WTC11 (cell line): ENCODE data around the gene MRFAP1. TPM values are rescaled to one million over a fixed set of nuclear protein-coding genes. Genes with fewer than 3 reads are reported as not detected.

Experiments used
- ATAC-seq: fragments of 200-7000 bp; cut with Tn5 transposase; 2 replicates; pipeline ENCODE4 v1.10.0; 2021; ENCODE audit warnings: mild to moderate bottlenecking, moderate library complexity
- Bru-seq: library from RNA; stranded (reverse); fragments of 400-500 nt; gene quantifications from one replicate; lab custom pipeline; 2021; lab: Mats Ljungman, UMichigan
- CTCF ChIA-PET: fragments of 300-600 bp; sonication (Branson Sonifier 250); formaldehyde crosslinking; loops from one replicate; lab custom pipeline; 2021; ENCODE audit warnings: antibody characterized with exemption; lab: Charles Lee
- POLR2A ChIA-PET: fragments of 350-600 bp; sonication (Branson Sonifier 250); formaldehyde crosslinking; loops from one replicate; lab custom pipeline; 2021; ENCODE audit warnings: antibody characterized with exemption; lab: Charles Lee
- DNase-seq: peaks from one replicate; pipeline ENCODE4 v3.0.0; 2021; ENCODE audit warnings: low spot score
- H3K27ac Mint-ChIP-seq: 2 replicates; pipeline ENCODE4 v1.8.0; 2021; ENCODE audit warnings: mixed read lengths
- H3K27me3 Mint-ChIP-seq: 2 replicates; pipeline ENCODE4 v1.8.0; 2021; ENCODE audit warnings: low read depth, mild to moderate bottlenecking, moderate library complexity, mixed read lengths
- H3K36me3 Mint-ChIP-seq: 2 replicates; pipeline ENCODE4 v1.8.0; 2021; ENCODE audit warnings: mixed read lengths
- H3K4me1 Mint-ChIP-seq: 2 replicates; pipeline ENCODE4 v1.8.0; 2022; ENCODE audit warnings: mixed read lengths
- H3K4me3 Mint-ChIP-seq: 2 replicates; pipeline ENCODE4 v1.8.0; 2021; ENCODE audit warnings: mild to moderate bottlenecking, moderate library complexity, mixed read lengths
- H3K9me3 Mint-ChIP-seq: 2 replicates; pipeline ENCODE4 v1.8.0; 2021; ENCODE audit warnings: mixed read lengths
- ATF1 ChIP-seq: sonication (generic); formaldehyde crosslinking; IDR thresholded peaks from 2 replicates; pipeline ENCODE4 v1.8.1; 2023; ENCODE audit warnings: mild to moderate bottlenecking, moderate library complexity, missing genetic modification reagents
- CREM ChIP-seq: sonication (generic); formaldehyde crosslinking; IDR thresholded peaks from 2 replicates; pipeline ENCODE4 v1.8.1; 2022; ENCODE audit warnings: mild to moderate bottlenecking, missing genetic modification reagents, moderate library complexity
- E2F5 ChIP-seq: sonication (generic); formaldehyde crosslinking; IDR thresholded peaks from 2 replicates; pipeline ENCODE4 v1.8.1; 2022; ENCODE audit warnings: mild to moderate bottlenecking, moderate library complexity, missing genetic modification reagents
- EMX1 ChIP-seq: fragments of 250-450 bp; sonication (Bioruptor Pico); IDR thresholded peaks from 2 replicates; pipeline ENCODE4 v1.8.0; 2021; ENCODE audit warnings: mild to moderate bottlenecking
- MYBL2 ChIP-seq: sonication (generic); formaldehyde crosslinking; IDR thresholded peaks from 2 replicates; pipeline ENCODE4 v1.8.1; 2023; ENCODE audit warnings: mild to moderate bottlenecking, moderate library complexity, missing genetic modification reagents
- PRDM15 ChIP-seq: sonication (generic); formaldehyde crosslinking; IDR thresholded peaks from 2 replicates; pipeline ENCODE4 v1.8.0; 2022; ENCODE audit warnings: missing genetic modification reagents
- SP1 ChIP-seq: sonication (generic); formaldehyde crosslinking; conservative IDR thresholded peaks from 2 replicates; pipeline ENCODE4 v1.8.1; 2022; ENCODE audit warnings: missing genetic modification reagents
- TEAD1 ChIP-seq: sonication (generic); formaldehyde crosslinking; IDR thresholded peaks from 2 replicates; pipeline ENCODE4 v1.8.0; 2022; ENCODE audit warnings: mild to moderate bottlenecking, missing genetic modification reagents
- ZNF219 ChIP-seq: sonication (generic); formaldehyde crosslinking; IDR thresholded peaks from 2 replicates; pipeline ENCODE4 v1.8.0; 2023; ENCODE audit warnings: missing genetic modification reagents, mild to moderate bottlenecking, borderline replicate concordance
- ZNF281 ChIP-seq: sonication (generic); formaldehyde crosslinking; IDR thresholded peaks from 2 replicates; pipeline ENCODE4 v1.8.0; 2023; ENCODE audit warnings: mild to moderate bottlenecking, missing genetic modification reagents
- ZNF396 ChIP-seq: fragments of 250-450 bp; sonication (Bioruptor Pico); IDR thresholded peaks from 2 replicates; pipeline ENCODE4 v1.8.0; 2021; ENCODE audit warnings: mild to moderate bottlenecking, moderate library complexity, borderline replicate concordance
- long read RNA-seq, 3 experiments: library from RNA in 1 of 3; library from capped mRNA in 1 of 3; library from polyadenylated mRNA in 1 of 3; unstranded in 2 of 3; stranded (forward) in 1 of 3; transcript quantifications; one replicate each; pipeline ENCODE4 v2.0.0, GENCODE V29; 2021
- total RNA-seq: library from RNA; stranded (reverse); gene quantifications from 3 replicates; pipeline ENCODE4 v1.2.3, GENCODE V29; 2021
- TF ChIP-seq, protein P1 (sequence below): sonication (generic); formaldehyde crosslinking; IDR thresholded peaks from 2 replicates; pipeline ENCODE4 v1.8.1; 2023; ENCODE audit warnings: mild to moderate bottlenecking, moderate library complexity, missing genetic modification reagents
- TF ChIP-seq, protein P2 (sequence below): sonication (generic); formaldehyde crosslinking; IDR thresholded peaks from 2 replicates; pipeline ENCODE4 v1.8.0; 2022; ENCODE audit warnings: mild to moderate bottlenecking, missing genetic modification reagents
- TF ChIP-seq, protein P3 (sequence below): fragments of 250-450 bp; sonication (Bioruptor Pico); IDR thresholded peaks from 2 replicates; pipeline ENCODE4 v1.9.0; 2021; ENCODE audit warnings: moderate library complexity, mild to moderate bottlenecking, inconsistent platforms, borderline replicate concordance
- TF ChIP-seq, protein P4 (sequence below): sonication (generic); formaldehyde crosslinking; IDR thresholded peaks from 2 replicates; pipeline ENCODE4 v1.8.1; 2023; ENCODE audit warnings: mild to moderate bottlenecking, missing genetic modification reagents, moderate library complexity
- TF ChIP-seq, protein P5 (sequence below): fragments of 250-450 bp; sonication (Bioruptor Pico); conservative IDR thresholded peaks from 2 replicates; pipeline ENCODE4 v1.9.0; 2021; ENCODE audit warnings: mild to moderate bottlenecking

Gene MRFAP1
- total RNA-seq: 296 to 319 TPM (median 303 TPM) in 3 replicates
- percentile 99 among the genes with signal in this experiment for Bru-seq, nascent RNA
- long read RNA-seq, experiment 1, transcript MRFAP1-201 (3 exons, 2,049 nt): minor isoform, 113 of 253 reads
- long read RNA-seq, experiment 1, transcript MRFAP1-204 (1 exons, 1,982 nt): minor isoform, 23 of 253 reads
- long read RNA-seq, experiment 1, transcript MRFAP1-202 (2 exons, 1,584 nt): major isoform, 117 of 253 reads
- long read RNA-seq, experiment 1, partial matches to known transcripts: 0 of 253 reads
- long read RNA-seq, experiment 1, other reads (novel, unspliced or antisense): 0 of 253 reads
- long read RNA-seq, experiment 2, transcript MRFAP1-202 (2 exons, 1,584 nt): major isoform, 436 of 498 reads
- long read RNA-seq, experiment 2, transcript MRFAP1-204 (1 exons, 1,982 nt): minor isoform, 51 of 498 reads
- long read RNA-seq, experiment 2, transcript MRFAP1-201 (3 exons, 2,049 nt): minor isoform, 6 of 498 reads
- long read RNA-seq, experiment 2, partial matches to known transcripts: 0 of 498 reads
- long read RNA-seq, experiment 2, other reads (novel, unspliced or antisense): 5 of 498 reads
- long read RNA-seq, experiment 3, transcript MRFAP1-204 (1 exons, 1,982 nt): minor isoform, 5 of 491 reads
- long read RNA-seq, experiment 3, transcript MRFAP1-202 (2 exons, 1,584 nt): minor isoform, 202 of 491 reads
- long read RNA-seq, experiment 3, transcript MRFAP1-201 (3 exons, 2,049 nt): major isoform, 282 of 491 reads
- long read RNA-seq, experiment 3, partial matches to known transcripts: 0 of 491 reads
- long read RNA-seq, experiment 3, other reads (novel, unspliced or antisense): 1 of 491 reads

GRCh38 chr4:6640292-6641163 is at the start of gene MRFAP1:
MRFAP1 (plus strand) TSS chr4:6640685; CDS start chr4:6640863, 178 bp downstream.
- POLR2A ChIA-PET: interaction anchor here (1.0 kb wide), 1 partner anchor 33 kb away, joined by 8 read pairs; a partner anchor contains a TSS
- TF ChIP-seq, protein P1, sequence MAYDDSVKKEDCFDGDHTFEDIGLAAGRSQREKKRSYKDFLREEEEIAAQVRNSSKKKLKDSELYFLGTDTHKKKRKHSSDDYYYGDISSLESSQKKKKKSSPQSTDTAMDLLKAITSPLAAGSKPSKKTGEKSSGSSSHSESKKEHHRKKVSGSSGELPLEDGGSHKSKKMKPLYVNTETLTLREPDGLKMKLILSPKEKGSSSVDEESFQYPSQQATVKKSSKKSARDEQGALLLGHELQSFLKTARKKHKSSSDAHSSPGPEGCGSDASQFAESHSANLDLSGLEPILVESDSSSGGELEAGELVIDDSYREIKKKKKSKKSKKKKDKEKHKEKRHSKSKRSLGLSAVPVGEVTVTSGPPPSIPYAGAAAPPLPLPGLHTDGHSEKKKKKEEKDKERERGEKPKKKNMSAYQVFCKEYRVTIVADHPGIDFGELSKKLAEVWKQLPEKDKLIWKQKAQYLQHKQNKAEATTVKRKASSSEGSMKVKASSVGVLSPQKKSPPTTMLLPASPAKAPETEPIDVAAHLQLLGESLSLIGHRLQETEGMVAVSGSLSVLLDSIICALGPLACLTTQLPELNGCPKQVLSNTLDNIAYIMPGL: peak; percentile 52
- TF ChIP-seq, protein P2, sequence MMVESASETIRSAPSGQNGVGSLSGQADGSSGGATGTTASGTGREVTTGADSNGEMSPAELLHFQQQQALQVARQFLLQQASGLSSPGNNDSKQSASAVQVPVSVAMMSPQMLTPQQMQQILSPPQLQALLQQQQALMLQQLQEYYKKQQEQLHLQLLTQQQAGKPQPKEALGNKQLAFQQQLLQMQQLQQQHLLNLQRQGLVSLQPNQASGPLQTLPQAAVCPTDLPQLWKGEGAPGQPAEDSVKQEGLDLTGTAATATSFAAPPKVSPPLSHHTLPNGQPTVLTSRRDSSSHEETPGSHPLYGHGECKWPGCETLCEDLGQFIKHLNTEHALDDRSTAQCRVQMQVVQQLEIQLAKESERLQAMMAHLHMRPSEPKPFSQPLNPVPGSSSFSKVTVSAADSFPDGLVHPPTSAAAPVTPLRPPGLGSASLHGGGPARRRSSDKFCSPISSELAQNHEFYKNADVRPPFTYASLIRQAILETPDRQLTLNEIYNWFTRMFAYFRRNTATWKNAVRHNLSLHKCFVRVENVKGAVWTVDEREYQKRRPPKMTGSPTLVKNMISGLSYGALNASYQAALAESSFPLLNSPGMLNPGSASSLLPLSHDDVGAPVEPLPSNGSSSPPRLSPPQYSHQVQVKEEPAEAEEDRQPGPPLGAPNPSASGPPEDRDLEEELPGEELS (CRISPR knock-in tag): 0 out of 2 replicates have a peak, but pooled peaks have one; percentile 39
- TF ChIP-seq PRDM15 (CRISPR knock-in tag): 0 out of 2 replicates have a peak, but pooled peaks have one; percentile 8
- TF ChIP-seq, protein P3, sequence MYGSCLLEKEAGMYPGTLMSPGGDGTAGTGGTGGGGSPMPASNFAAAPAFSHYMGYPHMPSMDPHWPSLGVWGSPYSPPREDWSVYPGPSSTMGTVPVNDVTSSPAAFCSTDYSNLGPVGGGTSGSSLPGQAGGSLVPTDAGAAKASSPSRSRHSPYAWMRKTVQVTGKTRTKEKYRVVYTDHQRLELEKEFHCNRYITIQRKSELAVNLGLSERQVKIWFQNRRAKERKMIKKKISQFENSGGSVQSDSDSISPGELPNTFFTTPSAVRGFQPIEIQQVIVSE: no peak
- 0 out of 2 replicates have a peak, but pooled peaks have one; percentile 29 for TF ChIP-seq MYBL2 (CRISPR knock-in tag)
- 0 out of 2 replicates have a peak, but pooled peaks have one; percentile 63 for TF ChIP-seq ATF1 (CRISPR knock-in tag)
- TF ChIP-seq ZNF396 (CRISPR knock-in tag): no peak
- TF ChIP-seq ZNF281 (CRISPR knock-in tag): peak; percentile 13; the same call in 1 of the 2 replicates
- 0 out of 2 replicates have a peak, but pooled peaks have one; percentile 52 for TF ChIP-seq TEAD1 (CRISPR knock-in tag)
- no peak for TF ChIP-seq ZNF219 (CRISPR knock-in tag)
- TF ChIP-seq E2F5: peak; percentile 42
- TF ChIP-seq, protein P4, sequence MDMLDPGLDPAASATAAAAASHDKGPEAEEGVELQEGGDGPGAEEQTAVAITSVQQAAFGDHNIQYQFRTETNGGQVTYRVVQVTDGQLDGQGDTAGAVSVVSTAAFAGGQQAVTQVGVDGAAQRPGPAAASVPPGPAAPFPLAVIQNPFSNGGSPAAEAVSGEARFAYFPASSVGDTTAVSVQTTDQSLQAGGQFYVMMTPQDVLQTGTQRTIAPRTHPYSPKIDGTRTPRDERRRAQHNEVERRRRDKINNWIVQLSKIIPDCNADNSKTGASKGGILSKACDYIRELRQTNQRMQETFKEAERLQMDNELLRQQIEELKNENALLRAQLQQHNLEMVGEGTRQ (CRISPR knock-in tag): no peak
- peak; percentile 64 for TF ChIP-seq SP1 (CRISPR knock-in tag)
- TF ChIP-seq EMX1 (CRISPR knock-in tag): no peak
- TF ChIP-seq CREM (CRISPR knock-in tag): no peak
- TF ChIP-seq, protein P5, sequence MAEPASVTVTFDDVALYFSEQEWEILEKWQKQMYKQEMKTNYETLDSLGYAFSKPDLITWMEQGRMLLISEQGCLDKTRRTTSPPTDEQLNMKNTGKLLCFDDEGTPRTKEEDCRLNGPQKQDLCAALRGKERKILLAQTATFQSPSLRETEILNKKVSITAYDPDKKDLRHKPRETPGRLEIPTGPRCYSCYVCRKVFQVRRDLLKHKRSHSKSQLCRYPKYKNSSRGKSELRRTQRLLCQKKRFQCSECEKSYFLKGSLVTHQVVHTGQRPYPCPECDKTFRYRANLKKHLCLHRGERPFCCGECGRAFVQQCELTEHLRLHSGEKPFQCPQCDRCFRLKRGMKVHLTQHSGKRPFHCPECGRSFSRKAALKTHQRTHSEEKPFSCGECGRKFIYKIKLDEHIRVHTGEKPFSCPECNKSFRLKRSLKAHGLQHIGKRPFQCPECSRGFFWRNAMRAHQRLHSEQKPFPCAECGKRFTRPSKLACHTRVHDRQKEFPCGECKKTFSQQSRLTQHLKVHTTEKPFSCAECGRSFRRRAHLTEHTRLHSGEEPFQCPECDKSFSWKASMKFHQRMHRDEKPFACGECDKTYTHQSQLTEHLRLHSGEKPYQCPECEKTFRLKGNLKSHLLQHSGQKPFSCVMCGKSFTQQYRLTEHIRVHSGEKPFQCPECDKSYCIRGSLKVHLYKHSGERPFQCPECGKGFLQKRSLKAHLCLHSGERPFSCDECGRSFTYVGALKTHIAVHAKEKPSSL (CRISPR knock-in tag): no peak

More at GRCh38 chr4:6640292-6641163, at the start of gene MRFAP1:
- Mint-ChIP-seq H3K36me3 (peaks cover 26% of the 10 kb centered on the region), H3K27ac (peak within 1 kb of the TSS; percentile 99), H3K4me1 (peaks cover 22% of the 10 kb centered on the region), H3K9me3 (no peaks in the 10 kb centered on the region), H3K27me3 (no peaks in the 10 kb centered on the region), H3K4me3 (peak within 1 kb of the TSS; percentile 100)
- peak; percentile 88 for ATAC-seq
- peak; percentile 91 for DNase-seq
- CTCF ChIA-PET: interaction anchor here (0.9 to 1.6 kb wide), 4 partner anchors 24 to 309 kb away, joined by 3 to 7 read pairs (median 4); no protein-coding TSS in a partner anchor
